ENCODE data around the gene ARL3.

DNA sequence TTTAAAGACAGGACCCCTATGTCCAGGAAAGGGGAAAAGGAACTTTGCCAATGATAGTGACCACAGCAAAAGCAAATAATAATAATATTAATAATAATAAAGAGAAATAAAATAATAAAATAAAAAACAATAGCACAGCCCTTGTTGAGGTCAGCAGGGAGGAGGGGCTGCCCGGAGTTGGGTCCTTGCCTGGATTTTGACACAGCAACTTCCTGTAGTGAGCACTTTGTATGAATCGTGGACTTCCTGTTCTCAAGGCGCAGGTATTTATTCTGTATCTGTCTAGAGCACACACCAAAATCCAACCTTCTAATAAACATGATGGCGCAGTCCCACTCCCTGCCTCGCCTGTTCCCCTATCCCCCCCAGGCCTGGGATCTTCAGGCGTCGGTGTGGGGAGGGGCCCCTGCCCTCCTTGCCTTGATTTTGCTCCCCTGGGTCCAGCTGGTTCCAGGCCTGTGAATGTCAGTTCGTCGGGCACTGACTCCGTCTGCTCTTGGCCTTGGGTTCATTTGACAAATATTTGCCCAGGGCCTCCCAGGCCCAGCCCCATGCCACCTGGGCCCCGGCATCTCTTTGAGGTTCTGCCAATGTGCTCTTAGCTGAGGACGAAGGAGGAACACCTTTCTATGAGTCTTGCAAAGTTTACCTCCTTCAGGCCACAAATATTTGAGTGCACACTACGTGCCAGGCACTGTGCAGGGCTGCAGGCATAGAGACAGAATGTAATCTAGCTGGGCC lies 56.0 kb downstream of the ARL3 start:
- TF ChIP-seq, protein P1, sequence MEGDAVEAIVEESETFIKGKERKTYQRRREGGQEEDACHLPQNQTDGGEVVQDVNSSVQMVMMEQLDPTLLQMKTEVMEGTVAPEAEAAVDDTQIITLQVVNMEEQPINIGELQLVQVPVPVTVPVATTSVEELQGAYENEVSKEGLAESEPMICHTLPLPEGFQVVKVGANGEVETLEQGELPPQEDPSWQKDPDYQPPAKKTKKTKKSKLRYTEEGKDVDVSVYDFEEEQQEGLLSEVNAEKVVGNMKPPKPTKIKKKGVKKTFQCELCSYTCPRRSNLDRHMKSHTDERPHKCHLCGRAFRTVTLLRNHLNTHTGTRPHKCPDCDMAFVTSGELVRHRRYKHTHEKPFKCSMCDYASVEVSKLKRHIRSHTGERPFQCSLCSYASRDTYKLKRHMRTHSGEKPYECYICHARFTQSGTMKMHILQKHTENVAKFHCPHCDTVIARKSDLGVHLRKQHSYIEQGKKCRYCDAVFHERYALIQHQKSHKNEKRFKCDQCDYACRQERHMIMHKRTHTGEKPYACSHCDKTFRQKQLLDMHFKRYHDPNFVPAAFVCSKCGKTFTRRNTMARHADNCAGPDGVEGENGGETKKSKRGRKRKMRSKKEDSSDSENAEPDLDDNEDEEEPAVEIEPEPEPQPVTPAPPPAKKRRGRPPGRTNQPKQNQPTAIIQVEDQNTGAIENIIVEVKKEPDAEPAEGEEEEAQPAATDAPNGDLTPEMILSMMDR (IDR thresholded peaks at IDR 0.05), result peak in 1 of 7 experiments; percentile 5
- TF ChIP-seq POLR2A (IDR thresholded peaks at IDR 0.05), result peak; percentile 48 to 76 (median 73)

All from body of pancreas (tissue), 4 donors.